T-helper 22 cell (primary cell): ENCODE data around the gene CELF2.

Experiments
- DNase-seq: peaks from one replicate; pipeline ENCODE4 v3.0.0-alpha.2; 2020; ENCODE audit warnings: low read depth

Gene CELF2

DNA sequence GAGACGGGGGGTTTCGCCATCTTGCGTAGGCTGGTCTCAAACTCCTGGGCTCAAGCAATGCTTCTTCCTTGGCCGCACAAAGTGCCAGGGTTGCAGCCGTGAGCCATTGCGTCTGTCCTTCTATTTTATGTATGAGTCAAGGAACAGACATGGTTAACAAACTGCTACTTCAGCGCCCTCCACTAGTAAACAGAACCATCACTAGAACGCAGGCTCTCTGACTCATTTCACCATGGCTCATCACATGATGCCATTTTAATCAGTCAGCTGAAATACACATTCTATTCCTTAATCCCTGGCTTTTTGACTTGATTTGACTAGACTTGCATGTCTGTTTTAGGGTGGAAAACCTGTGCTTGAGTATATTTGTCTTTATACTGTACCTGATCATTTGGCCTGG lies 41.3 kb downstream of the CELF2 start:
- no peak for DNase-seq

- no peak for DNase-seq
Measured at GRCh38 chr10:11063856-11064255, 46.2 kb downstream of the CELF2 start.

DNA sequence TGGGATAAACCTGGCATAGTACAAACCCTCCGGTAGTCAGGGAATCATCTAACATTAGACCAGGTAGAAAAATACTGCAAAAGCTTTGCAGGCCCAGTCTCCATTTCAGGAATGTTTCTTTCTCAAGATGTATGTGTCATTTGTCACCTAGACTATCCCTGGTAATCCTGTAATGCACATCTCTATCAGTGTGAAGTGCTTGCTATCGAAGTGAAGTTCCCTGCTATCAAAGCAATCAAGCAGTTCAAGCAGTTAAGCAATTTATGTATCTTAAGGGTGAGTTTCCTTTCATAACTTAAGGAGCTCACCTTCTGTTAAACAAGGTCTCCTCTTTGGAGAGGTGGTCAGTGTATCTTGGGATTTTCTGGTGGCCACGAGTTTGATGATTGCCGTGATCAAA lies 47.2 kb downstream of the CELF2 start:
- DNase-seq, result no peak

GRCh38 chr10:11065567-11065966 lies 47.9 kb downstream of the CELF2 start:
- DNase-seq, result no peak

- no peak for DNase-seq
Measured at GRCh38 chr10:11066520-11066919, 48.8 kb downstream of the CELF2 start.

- no peak for DNase-seq
Measured at GRCh38 chr10:11068861-11069633, 51.4 kb downstream of the CELF2 start.

- DNase-seq, result no peak
Measured at GRCh38 chr10:11073410-11073809, 55.7 kb downstream of the CELF2 start.

GRCh38 chr10:11074536-11075267 lies 57.0 kb downstream of the CELF2 start:
- no peak for DNase-seq

DNA sequence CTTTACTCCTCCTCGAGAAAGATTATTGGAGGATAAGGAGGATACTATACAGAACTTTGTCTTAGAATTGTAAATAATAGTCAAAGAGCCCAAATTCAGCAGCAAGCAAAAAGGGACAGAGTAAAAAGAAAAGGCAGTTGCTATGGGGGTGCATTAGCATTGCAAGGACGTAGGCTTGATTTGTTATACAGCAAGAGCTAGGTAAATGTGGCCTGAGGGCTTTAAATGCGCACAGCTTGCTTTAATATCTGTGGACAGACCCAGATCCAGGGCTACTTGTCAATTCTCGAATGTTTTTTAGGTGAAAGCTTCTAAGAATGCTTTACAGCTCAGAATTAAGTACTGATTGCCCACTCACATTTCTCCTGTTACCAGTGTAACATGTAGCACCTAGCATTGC lies 58.5 kb downstream of the CELF2 start:
- DNase-seq, result no peak

- DNase-seq, result no peak
Measured at GRCh38 chr10:11080564-11080984, 62.9 kb downstream of the CELF2 start.

DNA sequence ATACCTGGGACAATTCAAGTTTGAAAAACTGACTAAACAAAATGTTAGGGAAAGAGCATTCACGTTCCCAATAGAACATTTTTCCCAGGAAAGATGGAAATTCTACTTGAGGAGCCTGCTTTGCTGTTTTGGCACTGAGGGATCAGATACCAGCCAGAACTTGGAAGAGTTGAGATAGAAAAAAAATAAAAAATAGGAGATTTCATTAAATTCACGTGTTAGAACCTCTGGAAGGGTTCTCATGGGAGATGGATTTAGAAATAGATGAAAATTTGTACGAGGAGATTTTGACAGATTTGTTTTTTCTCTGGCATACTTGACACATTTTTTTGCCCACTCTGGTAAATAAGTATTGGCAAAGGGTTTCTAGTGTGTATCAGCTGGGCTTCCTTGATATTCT lies 63.7 kb downstream of the CELF2 start:
- DNase-seq, result no peak

DNA sequence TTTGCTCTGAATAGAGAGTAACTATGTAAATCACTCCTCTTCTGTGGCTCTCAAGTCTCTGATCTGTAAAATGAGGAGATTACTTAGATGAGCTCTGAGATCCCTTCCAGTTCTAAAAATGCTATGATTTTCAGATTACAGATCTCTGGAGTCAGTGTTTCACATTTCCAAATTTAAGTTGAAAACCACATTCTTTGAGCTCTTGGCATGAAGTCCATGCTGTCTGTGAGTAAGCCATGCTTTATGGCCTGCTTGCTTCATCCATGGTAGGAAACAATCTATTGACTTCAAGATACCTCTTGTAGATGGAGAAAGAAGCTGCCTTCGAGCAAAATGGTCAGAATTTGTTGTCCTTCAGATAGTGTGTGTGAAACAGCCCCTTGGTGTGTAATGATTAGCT lies 64.9 kb downstream of the CELF2 start:
- DNase-seq, result no peak

GRCh38 chr10:11083051-11083450 lies 65.4 kb downstream of the CELF2 start:
- no peak for DNase-seq

GRCh38 chr10:11085545-11085944 lies 67.9 kb downstream of the CELF2 start:
- DNase-seq, result no peak

DNA sequence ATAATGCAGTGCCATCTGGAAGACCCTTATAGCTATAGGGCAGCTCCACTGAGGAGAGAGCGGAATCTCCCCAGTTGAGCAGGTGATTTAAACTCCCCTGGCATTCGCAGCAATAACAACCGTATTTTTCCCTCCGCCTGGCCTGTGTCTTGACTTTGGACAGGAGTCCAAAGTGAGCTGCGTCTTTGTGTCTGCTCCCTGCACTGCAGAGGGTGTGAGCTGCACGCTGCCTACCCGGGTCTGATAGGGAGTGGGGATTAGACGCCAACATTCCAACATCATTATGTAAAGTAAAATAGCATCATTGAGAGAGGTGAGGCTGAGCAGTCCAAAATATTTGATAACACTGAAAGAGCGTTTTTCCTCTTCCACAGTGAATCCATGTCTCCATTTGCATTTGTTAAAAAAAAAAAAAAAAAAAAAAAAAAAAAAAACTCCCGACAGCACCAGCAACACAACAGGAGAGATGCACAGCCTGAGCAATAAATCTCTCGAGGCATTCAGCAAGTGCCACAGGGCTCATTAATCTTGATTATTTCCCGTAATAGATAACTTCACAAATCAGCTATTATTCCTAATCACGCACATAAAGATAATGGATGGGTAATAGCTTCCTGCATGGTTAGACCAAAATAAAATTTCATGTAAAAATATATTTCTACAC lies 68.6 kb downstream of the CELF2 start:
- no peak for DNase-seq

DNA sequence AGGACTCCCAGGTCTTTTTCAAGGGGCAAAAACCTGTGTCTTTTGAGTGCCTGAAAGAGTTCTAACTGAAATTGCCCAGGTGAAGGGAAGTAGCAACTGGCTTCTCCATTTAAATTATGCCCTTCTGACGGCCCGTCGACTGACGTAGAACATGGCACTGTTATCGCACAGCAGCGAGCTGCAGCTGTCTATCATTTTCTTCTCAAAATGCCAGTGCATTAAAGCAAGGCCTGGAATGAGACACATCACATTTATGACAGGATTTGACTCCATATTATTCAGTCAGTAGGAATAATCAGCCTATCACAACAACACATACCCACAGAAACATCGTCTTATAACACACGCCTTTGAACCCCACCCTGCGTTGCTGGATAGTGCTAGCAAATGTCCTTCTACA lies 69.7 kb downstream of the CELF2 start:
- DNase-seq, result no peak

DNA sequence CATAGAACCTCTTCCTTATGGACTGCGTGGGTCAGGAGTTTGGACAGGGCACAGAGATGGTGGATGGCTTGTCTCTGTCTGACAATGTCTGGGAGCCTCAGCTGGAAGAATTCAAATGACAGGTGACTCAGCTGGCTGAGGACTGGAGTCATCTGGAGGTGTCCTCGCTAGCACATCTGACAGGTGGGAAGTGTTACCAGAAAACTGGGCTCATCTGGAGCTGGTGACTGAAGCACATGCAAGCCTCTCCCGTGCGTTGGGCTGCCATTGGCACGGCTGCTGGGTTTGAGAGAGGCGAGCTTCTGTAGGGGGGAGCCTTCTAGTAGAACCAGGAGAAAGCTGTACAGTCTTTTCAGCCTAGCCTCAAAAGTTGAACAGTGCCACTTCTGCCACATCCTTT lies 71.0 kb downstream of the CELF2 start:
- no peak for DNase-seq

DNA sequence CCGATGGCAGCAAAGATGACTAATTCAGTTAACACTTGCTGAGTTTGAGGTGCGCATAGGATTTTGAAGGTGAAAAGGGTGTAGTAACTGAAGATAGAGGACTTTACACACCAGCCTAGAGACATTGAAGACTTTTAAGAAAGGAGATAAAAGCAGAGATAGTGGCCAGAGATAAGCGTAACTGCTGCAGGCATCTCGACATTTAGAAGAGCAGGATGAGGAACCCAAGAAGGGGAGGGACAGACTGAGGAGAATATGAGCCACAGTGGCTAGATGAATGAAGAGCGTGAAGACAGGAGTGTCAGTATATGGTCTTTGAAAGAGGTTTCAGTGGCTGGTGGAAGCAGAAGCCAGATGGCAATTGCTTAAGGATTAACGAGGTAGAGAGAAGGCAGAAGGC lies 71.6 kb downstream of the CELF2 start:
- DNase-seq, result no peak

- DNase-seq, result no peak
Measured at GRCh38 chr10:11091517-11092102, 73.9 kb downstream of the CELF2 start.

DNA sequence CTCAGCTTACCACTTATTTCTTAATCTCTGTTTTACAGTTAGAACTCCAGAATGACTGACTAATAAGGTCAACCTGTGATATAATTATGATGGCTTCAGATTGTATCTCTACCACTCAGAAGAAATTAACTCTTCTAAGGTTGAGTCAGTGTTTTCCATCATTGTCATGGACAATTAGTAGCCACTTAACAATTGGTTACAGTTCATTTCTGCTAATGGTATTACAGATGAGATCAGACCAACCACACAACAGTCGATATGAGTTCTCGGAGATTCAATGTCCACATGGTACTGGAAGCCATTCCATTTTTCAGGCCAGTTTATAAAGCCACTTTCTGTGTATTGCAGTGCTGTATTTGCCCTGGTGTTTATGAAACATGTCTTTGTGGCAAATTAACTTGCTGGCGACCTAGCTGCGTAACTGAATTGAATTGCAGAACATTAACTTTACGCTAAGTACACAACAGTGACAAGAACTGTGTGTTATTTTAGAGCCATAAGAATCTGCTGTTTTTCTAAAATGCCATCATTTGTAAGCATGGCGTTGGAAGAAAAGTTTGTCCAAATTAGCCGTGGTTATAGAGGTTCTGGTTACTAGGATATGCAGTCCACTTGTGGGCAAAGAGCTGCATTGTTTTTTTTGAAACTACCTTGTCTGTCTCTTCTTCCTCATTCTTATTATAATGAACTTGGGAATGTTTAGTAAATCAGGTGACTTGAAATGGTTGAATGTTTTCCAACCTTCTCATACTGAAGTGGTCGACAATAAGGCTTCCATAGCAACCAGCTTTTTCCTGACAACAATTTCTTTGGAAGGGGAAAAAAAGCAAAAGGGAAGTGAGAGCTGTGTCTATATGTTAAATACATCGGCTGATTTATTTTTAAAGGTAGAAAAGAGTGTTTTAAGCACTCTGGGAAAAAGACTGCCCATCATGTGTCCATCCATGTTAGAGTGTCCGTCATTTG lies 76.4 kb downstream of the CELF2 start:
- DNase-seq, result no peak

DNA sequence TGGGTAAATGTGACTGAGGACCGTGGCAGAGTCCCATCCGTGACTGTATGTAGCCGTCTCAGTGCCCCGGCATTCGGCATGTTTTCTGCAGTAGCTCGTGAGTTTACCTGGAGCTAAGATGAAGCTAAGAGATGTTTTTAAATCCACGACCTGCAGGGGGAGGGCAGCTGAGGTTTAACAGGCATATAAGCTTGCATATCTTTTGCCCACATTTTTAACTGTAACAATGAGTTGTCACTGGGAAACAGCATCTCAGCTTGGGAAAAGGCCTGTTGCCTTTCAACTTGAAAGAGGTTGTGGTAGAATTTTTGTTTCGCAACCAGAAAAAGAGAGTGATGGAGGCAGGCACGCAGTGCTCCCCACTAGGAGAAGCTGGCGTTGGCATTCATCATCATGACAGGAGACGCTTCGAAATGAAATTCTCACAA lies 77.7 kb downstream of the CELF2 start:
- DNase-seq, result no peak

GRCh38 chr10:11096422-11096821 lies 78.8 kb downstream of the CELF2 start:
- DNase-seq, result no peak
